Stimulated activated CD4-positive, alpha-beta T cell treated with anti-CD3 and anti-CD28 coated beads, Interleukin-12 subunit alpha, Interleukin-12 subunit beta, amount 100 ng/mL, for 24 hours (primary cell): Measurements from ENCODE around the gene HOXD10.

ENCODE experiments used
- DNase-seq, 2 experiments: peaks; one replicate each; pipeline ENCODE4 v3.0.0-alpha.2; 2020; ENCODE audit warnings: low read depth in 2 of 2

Gene HOXD10

GRCh38 chr2:176082824-176083751 lies 33.5 kb upstream of the HOXD10 start:
- no peak for DNase-seq

- no peak for DNase-seq
Measured at GRCh38 chr2:176083796-176084261, 32.7 kb upstream of the HOXD10 start, which contains the start of gene EVX2. Gene EVX2, minus strand, starts transcription at chr2:176083962. Its CDS starts 186 bp downstream, at chr2:176083776.

- no peak for DNase-seq
Measured at GRCh38 chr2:176084611-176085119, 31.9 kb upstream of the HOXD10 start.

GRCh38 chr2:176085120-176085788 lies 31.3 kb upstream of the HOXD10 start:
- no peak for DNase-seq

GRCh38 chr2:176085861-176086771 lies 30.5 kb upstream of the HOXD10 start:
- DNase-seq, result no peak

- DNase-seq, result no peak
Measured at GRCh38 chr2:176087330-176088047, 29.1 kb upstream of the HOXD10 start.

GRCh38 chr2:176088048-176088936 lies 28.3 kb upstream of the HOXD10 start:
- no peak for DNase-seq

GRCh38 chr2:176088937-176089842 lies 27.4 kb upstream of the HOXD10 start:
- no peak for DNase-seq

- DNase-seq, result no peak
Measured at GRCh38 chr2:176089843-176090395, 26.7 kb upstream of the HOXD10 start.

GRCh38 chr2:176090862-176091261 lies 25.7 kb upstream of the HOXD10 start:
- DNase-seq, result no peak

GRCh38 chr2:176091329-176092258 lies 25.0 kb upstream of the HOXD10 start:
- DNase-seq, result no peak

- DNase-seq, result no peak
Measured at GRCh38 chr2:176092270-176093144, 24.1 kb upstream of the HOXD10 start, which contains the start of gene HOXD13. Gene HOXD13, plus strand, starts transcription at chr2:176092721. Its CDS starts 170 bp downstream, at chr2:176092891.

GRCh38 chr2:176093145-176093897 lies 23.3 kb upstream of the HOXD10 start:
- DNase-seq, result no peak

GRCh38 chr2:176093898-176094249 lies 22.7 kb upstream of the HOXD10 start:
- DNase-seq, result no peak

GRCh38 chr2:176094349-176094748 lies 22.2 kb upstream of the HOXD10 start:
- DNase-seq, result no peak
